T-helper 2 cell treated with Interferon-gamma antibody and Interleukin-4, amounts not matched to agents 5 μg/mL and 100 μg/mL, for 36 hours (primary cell): ENCODE results near the gene DHRS3.

Experiments
- DNase-seq: peaks from one replicate; pipeline ENCODE4 v3.0.0; 2021; ENCODE audit warnings: low spot score
- H3K27ac Mint-ChIP-seq: one replicate; pipeline ENCODE4 v1.8.0; 2021; ENCODE audit warnings: mild to moderate bottlenecking, mixed read lengths
- H3K27me3 Mint-ChIP-seq: one replicate; pipeline ENCODE4 v1.8.0; 2021; ENCODE audit warnings: low read depth, mixed read lengths
- H3K36me3 Mint-ChIP-seq: one replicate; pipeline ENCODE4 v1.8.0; 2021; ENCODE audit warnings: low read depth, mixed read lengths
- H3K4me1 Mint-ChIP-seq: one replicate; pipeline ENCODE4 v1.8.0; 2021; ENCODE audit warnings: low read depth, mixed read lengths
- H3K4me3 Mint-ChIP-seq: one replicate; pipeline ENCODE4 v1.8.0; 2022; ENCODE audit warnings: mild to moderate bottlenecking, moderate library complexity, mixed read lengths
- H3K9me3 Mint-ChIP-seq: one replicate; pipeline ENCODE4 v1.8.0; 2021; ENCODE audit warnings: mixed read lengths

DHRS3 gene

DNA sequence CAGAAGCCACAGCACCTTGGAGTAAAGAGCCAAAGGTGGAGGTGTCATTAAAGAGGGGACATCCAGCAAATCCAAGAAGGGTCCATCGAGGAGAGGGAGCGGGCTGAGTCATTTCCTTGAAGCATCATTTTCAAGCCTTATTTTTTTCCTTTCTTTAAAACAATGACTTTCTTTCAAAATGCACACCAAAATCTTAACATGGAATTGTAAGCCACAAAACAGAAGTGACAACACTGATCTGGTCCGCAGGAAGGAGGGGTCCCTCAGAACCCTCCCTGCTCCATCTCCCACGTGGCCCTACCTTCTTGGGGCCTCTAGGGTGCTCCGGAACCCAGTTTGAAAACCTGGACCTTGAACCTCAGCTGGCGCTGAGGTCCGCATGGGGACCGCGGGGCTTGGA, 14.8 kb downstream of the DHRS3 start:
- no peak for DNase-seq
- H3K9me3 Mint-ChIP-seq = peaks cover 4% of the 10 kb centered on the region
- H3K4me3 Mint-ChIP-seq = no peak overlapping the region
- H3K27me3 Mint-ChIP-seq = no peaks in the 10 kb centered on the region
- H3K4me1 Mint-ChIP-seq = peaks cover 23% of the 10 kb centered on the region
- H3K27ac Mint-ChIP-seq = no peak overlapping the region
- H3K36me3 Mint-ChIP-seq = peaks cover 21% of the 10 kb centered on the region

DNA sequence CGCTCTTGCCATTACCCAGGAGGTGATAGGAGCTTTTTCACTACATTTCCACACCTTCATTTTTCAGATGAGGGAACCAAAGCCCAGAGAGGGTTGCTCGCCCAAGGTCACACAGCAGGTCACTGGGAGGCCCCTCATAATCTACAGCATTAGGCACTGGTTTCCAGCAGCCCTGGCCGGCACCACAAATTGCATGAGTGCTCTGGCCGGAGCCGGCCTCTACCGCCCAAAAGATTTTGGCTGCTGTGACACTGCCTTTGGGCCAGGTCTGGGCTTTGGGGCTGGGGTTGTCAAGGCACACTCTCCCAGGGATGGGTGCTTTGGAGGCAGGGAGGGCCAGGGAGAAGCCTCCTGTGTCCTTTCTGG, 15.4 kb downstream of the DHRS3 start:
- H3K4me1 Mint-ChIP-seq = peaks cover 24% of the 10 kb centered on the region
- no peak for DNase-seq
- no peaks in the 10 kb centered on the region for H3K27me3 Mint-ChIP-seq
- peaks cover 4% of the 10 kb centered on the region for H3K9me3 Mint-ChIP-seq
- peaks cover 18% of the 10 kb centered on the region for H3K36me3 Mint-ChIP-seq
- H3K27ac Mint-ChIP-seq = no peak overlapping the region
- no peak overlapping the region for H3K4me3 Mint-ChIP-seq

DNA sequence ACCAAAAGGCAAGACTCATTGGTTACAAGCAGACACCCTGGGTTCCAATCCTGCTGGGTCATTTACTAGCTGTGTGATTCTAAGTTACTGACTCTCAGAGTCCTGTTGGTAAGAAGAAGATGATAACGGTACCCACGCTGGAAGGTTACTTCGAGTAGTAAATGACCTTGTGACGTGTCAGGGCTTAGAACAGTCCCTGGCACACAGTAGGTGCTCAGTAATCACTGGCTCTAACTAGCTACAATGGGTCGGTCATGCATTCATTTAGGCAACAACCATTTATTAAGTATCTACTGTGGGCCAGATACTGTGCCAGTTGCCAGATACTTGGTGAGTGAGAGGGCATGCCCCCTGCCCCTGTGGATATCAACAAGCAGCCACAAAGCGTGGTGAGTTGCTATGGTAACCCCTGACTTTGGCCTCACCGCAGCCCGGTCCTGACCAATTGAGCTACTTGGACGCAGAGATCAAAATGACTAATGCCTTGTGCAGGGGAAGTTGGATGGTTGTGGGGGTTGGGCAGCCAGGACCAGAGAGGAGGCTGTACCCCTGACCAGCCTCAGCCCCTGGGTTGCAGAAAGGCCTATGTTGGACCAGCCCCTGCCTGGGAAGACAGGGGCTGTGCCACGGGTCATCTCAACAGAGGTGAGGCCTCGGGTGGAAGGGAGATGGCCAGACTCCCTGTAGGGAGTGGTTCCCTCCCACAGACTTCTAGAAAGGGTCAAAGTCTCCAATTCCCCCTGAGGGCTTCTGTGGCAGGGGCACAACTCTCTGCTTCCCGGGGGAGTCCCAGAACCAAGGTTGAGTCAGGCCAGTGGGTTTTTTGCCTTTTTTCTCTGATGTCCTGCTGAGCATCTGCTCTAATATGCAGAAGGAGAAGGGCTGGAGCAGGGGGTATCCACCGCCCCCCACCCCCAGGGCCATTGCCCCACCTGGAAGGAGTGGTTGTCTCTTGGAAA, 16.0 kb downstream of the DHRS3 start:
- Mint-ChIP-seq H3K36me3 (peaks cover 13% of the 10 kb centered on the region), H3K4me1 (peaks cover 28% of the 10 kb centered on the region), H3K9me3 (no peaks in the 10 kb centered on the region), H3K27me3 (no peaks in the 10 kb centered on the region), H3K4me3 (no peak overlapping the region), H3K27ac (peak overlapping the region; percentile 45)
- no peak for DNase-seq

DNA sequence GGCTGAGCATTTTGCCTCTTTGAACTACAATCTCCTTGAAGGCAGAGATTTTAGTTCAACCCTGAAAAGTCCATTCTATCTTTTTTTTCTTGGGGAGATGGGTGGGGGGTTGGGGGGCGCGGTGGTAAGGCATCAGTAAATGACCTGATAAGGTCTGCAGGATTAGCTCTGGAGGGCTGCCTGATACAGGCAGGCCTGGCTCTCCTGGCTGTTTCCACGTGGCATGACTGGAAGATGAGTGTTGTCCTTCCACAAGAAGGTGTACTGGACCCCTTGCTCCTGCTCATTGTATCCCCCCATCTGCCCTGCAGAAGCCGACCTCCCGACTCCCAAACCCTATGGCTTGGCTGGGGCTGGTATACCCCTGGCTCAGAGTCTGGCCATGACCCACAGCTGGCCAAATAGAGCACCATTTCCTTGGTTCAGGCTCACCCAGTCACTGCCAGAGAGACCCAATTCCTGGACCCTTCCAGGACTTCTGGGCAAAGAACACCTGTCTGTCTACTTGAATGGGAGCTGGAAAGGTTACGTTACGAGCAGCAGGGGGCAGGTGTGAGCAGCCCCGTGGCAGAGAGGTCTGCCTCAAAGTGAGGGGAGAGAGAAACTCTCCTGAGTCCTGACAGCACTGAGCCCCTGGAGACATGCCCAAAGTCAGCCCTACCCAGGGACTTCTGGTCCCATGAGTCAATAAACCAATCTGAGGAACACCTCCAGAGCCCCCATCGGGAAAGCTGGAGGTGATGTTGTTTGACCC, 17.0 kb downstream of the DHRS3 start:
- Mint-ChIP-seq H3K4me3 (no peak overlapping the region), H3K27me3 (no peaks in the 10 kb centered on the region), H3K4me1 (peaks cover 28% of the 10 kb centered on the region), H3K36me3 (peaks cover 10% of the 10 kb centered on the region), H3K27ac (no peak overlapping the region), H3K9me3 (no peaks in the 10 kb centered on the region)
- no peak for DNase-seq

DNA sequence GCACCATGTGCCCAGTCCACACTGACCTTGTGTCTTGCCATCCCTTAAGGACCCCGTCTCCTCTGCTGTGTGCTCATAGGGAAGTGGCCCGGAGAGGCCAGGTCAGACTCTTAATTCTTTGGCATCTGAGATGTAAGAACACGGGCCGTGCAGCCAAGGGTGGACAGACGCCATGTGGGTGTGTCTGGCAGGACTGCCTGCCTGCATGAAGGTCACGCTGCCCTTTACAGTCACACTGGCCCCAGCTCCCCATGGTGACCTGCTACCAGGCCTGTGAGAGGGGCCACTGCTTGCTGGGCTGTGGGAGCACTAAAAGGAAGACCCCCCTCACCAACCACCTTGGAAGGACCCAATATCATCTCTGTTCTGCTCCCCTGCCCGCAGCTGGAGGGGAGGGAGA, 17.7 kb downstream of the DHRS3 start:
- peaks cover 28% of the 10 kb centered on the region for H3K4me1 Mint-ChIP-seq
- no peak overlapping the region for H3K4me3 Mint-ChIP-seq

DNA sequence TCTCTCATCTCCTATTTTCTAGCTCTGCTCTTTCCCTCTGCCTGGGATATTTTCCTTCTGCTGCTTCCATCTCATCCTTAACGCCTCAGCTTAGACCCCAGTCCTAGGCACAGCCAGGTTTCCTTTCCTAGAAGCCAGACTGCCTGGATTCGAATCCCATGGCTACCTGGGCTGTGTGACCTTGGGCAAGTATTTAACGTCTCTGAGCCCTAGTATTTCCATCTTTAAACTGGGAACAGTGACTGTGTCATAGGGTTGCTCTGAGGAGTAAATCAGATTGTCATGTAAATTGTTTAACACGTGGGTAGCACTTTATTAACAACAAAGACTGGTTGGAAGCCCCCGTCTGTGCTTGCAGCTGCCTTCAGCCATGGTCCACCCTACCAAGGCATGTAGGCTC, 18.4 kb downstream of the DHRS3 start:
- DNase-seq = no peak
- peaks cover 3% of the 10 kb centered on the region for H3K27me3 Mint-ChIP-seq
- peaks cover 29% of the 10 kb centered on the region for H3K4me1 Mint-ChIP-seq
- no peak overlapping the region for H3K27ac Mint-ChIP-seq
- peaks cover 10% of the 10 kb centered on the region for H3K36me3 Mint-ChIP-seq
- no peak overlapping the region for H3K4me3 Mint-ChIP-seq
- H3K9me3 Mint-ChIP-seq = no peaks in the 10 kb centered on the region

More for the DNA sequence above, 17.7 kb downstream of the DHRS3 start:
- no peaks in the 10 kb centered on the region for H3K27me3 Mint-ChIP-seq
- DNase-seq = no peak
- no peak overlapping the region for H3K27ac Mint-ChIP-seq
- H3K9me3 Mint-ChIP-seq = no peaks in the 10 kb centered on the region
- H3K36me3 Mint-ChIP-seq = peaks cover 9% of the 10 kb centered on the region

DNA sequence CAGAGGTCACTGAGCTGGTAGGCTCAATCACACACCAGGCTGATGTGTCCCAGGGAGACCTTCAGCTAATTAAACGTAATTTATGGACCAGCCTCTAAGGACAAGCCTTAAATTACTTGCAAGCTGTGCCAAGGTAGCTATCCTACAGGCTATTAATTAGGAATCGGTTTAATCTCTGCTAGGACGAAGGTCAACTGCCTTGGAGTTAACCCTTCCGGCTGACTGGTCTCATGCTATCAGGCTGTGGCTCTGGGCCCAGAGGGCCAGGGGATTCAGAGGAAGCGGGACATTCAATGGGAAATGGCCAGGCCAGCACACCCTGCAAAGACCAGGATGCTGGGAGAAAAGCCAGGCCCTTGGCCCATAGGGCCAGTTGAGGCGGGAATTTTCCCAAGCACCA, 19.0 kb downstream of the DHRS3 start:
- Mint-ChIP-seq H3K4me1 (peaks cover 25% of the 10 kb centered on the region), H3K9me3 (no peaks in the 10 kb centered on the region)

DNA sequence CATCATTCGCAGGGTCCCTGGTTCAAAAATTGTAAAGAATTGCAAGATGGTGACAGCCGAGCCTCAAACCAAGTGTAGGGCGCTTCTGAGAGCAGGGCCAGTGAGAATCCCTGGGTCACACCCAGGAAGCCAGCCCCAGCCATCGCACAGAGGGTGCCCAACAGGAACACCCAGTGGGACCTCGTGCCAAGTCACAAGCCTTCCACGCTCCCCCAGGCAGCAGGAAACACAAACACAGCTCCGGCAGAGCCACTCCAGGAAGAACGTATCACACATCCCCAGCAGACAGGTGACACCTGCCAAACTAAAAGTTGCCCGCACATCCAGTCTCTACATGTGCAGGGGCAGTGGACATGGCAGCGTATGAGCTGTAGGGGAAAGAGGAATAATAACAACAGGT, 20.2 kb downstream of the DHRS3 start:
- Mint-ChIP-seq H3K27me3 (peaks cover 9% of the 10 kb centered on the region), H3K4me3 (no peak overlapping the region), H3K36me3 (peaks cover 7% of the 10 kb centered on the region), H3K9me3 (no peaks in the 10 kb centered on the region), H3K27ac (no peak overlapping the region), H3K4me1 (peaks cover 23% of the 10 kb centered on the region)
- no peak for DNase-seq

More for the DNA sequence above, 19.0 kb downstream of the DHRS3 start:
- H3K27ac Mint-ChIP-seq = no peak overlapping the region
- peaks cover 9% of the 10 kb centered on the region for H3K27me3 Mint-ChIP-seq
- no peak overlapping the region for H3K4me3 Mint-ChIP-seq
- DNase-seq = no peak
- H3K36me3 Mint-ChIP-seq = peaks cover 9% of the 10 kb centered on the region

DNA sequence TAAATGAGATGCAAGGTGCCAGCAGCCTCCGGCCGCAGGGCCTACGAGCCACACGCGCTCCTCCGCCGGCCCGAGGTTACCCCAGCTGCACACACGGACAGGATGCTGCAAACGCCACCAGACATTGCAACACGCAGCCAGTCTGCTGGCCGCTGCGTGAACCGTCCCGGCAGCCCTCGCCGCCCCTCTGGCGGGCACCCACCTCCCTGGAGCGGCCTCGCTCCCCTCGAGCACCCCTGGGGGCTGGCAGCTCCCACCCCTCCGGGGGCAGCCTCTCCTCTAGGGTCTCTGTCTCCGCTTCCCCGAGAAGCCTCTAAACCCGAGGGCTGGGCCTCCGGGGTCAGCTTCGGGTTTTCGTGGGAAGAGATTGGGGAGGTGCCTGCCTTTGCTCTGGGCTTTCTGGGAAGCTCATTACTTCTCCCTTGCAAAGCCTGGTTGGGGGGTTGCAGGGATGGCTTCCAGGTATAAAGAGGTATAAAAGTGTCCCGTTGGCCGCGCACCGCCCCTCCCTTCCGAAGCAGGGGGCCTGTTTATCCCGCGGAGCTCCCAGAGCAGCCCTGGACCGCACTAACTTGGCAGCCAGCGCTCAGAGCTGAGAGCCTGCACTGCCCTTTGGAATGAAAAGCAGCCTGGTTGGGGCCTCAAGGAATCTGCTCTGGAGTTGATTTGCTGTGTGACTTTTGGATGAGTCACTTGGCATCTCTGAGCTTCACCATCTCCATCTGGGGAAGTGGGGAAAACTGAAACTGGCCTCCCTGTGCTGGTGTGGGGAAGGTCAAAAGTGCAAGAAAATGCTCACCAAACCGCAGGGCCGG, 21.8 kb downstream of the DHRS3 start:
- H3K27ac Mint-ChIP-seq = no peak overlapping the region
- peaks cover 9% of the 10 kb centered on the region for H3K36me3 Mint-ChIP-seq
- H3K9me3 Mint-ChIP-seq = no peaks in the 10 kb centered on the region
- no peak for DNase-seq
- H3K27me3 Mint-ChIP-seq = peaks cover 9% of the 10 kb centered on the region
- H3K4me1 Mint-ChIP-seq = peaks cover 16% of the 10 kb centered on the region
- H3K4me3 Mint-ChIP-seq = no peak overlapping the region

DNA sequence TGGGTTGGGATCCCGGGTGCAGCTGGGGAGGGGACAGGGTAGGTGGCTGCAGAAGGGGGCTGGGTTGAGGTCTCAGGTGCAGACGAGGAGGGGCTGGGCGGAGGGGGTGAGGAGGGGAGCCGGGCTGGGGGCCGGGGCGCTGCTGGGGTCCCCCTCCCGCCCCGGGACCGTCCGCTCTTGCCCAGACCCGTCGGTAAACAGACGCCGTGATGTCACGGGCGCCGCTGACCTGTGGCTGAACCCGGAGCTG, 22.3 kb downstream of the DHRS3 start:
- Mint-ChIP-seq H3K27me3 (peaks cover 9% of the 10 kb centered on the region), H3K36me3 (peaks cover 12% of the 10 kb centered on the region), H3K27ac (no peak overlapping the region), H3K9me3 (no peaks in the 10 kb centered on the region), H3K4me1 (peaks cover 16% of the 10 kb centered on the region), H3K4me3 (no peak overlapping the region)
- DNase-seq = no peak

DNA sequence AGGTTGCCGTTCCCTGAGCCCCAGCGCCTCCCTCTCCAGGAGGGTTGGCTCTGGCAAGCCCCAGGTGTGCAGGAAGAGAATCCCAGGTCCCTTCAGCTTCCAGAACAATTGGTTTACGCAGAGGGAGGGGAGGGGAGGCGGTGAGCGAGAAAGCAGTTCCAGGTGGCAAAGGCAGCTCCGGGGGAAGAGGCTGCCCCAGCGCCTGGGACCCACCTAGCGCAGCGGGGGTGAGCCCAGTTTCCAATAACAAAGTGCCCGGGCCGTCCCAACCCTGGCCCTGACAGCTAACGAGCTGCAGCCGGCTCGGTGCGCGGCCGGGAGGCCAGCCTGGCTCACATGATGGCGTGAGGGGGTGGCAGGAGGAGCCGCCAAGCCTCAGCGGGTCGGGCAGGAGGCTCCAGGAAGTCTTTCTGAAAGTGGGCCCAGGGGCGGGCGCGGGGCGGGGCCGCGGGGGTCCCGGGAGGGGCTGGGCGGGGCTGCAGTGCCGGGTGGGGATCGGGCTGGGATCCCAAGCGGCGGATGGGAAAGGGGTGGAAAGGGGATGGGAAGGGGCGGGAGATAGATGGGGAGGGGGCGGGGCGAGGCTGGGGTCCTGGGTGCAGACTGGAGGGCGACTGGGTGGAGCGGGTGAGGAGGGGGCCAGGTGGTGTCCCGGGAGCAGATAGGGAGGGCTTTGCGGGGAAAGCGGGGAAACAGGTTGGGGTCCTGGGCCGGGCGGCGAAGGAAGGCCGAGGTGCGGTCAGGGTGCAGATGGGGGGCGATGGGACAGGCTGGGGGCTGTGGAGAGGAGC, 22.8 kb downstream of the DHRS3 start:
- Mint-ChIP-seq H3K4me1 (peaks cover 16% of the 10 kb centered on the region), H3K27ac (peak overlapping the region; percentile 17), H3K27me3 (peaks cover 9% of the 10 kb centered on the region), H3K4me3 (peak overlapping the region; percentile 46), H3K36me3 (peaks cover 12% of the 10 kb centered on the region), H3K9me3 (no peaks in the 10 kb centered on the region)
- no peak for DNase-seq

DNA sequence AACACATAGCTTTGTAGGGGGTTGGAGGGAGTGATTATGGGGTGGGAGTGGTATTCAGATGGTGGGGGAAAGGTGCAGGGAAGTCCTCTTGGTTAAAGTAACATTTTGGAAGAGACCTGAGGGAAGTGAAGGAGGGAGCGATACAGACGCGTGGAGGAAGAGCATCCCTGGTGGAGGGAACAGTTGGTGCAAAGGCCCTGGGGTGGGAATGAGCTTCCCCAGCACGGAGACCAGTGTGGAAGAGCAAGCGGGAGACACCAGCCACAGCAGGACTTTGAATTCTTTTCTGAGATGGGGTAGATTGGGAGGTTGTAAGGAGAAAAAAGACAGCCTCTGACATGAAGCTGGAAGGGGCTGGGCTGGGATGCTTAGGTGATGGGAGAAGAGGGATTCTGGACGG, 23.5 kb downstream of the DHRS3 start:
- no peaks in the 10 kb centered on the region for H3K9me3 Mint-ChIP-seq
- peak overlapping the region; percentile 46 for H3K4me3 Mint-ChIP-seq
- H3K36me3 Mint-ChIP-seq = peaks cover 12% of the 10 kb centered on the region
- peak overlapping the region; percentile 17 for H3K27ac Mint-ChIP-seq
- peaks cover 9% of the 10 kb centered on the region for H3K27me3 Mint-ChIP-seq
- peaks cover 16% of the 10 kb centered on the region for H3K4me1 Mint-ChIP-seq
- DNase-seq = no peak

DNA sequence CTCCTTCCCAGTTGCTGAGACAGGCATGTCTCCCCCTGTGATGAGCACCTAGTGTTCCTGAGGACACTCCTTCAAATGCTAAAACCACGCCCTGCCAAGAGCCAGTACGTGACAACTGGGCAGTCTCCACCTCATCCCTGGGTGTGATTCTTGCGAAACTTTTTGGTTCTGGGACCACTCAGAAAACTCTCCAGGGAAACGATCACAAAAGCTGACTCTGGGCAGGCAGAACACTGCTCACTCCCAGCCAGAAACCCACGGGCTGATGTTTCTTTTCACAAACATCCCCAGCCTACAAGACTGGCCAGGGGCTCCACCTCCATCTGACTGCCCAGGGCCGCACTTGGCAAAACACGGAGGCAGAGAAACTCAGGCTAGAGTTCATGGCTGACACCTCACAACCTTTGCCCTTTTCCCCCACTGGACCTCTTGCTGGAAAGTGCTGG, 24.4 kb downstream of the DHRS3 start:
- H3K36me3 Mint-ChIP-seq = peaks cover 12% of the 10 kb centered on the region
- H3K27me3 Mint-ChIP-seq = peaks cover 9% of the 10 kb centered on the region
- no peak overlapping the region for H3K4me3 Mint-ChIP-seq
- H3K9me3 Mint-ChIP-seq = no peaks in the 10 kb centered on the region
- no peak for DNase-seq
- peaks cover 16% of the 10 kb centered on the region for H3K4me1 Mint-ChIP-seq
- no peak overlapping the region for H3K27ac Mint-ChIP-seq
